VCaP (cell line): ENCODE data around the gene XXYLT1.
"Not testable (repeated sequence)": the region's sequence is repeated elsewhere in the genome, so short reads cannot be mapped to it uniquely, and the experiment has no call there.

ENCODE experiments used
- H3K27ac ChIP-seq: fragments of 450-650 bp; 2 replicates; pipeline ENCODE4 v1.5.1; 2017
- TF ChIP-seq, protein P1 (sequence below): fragments of 450-650 bp; conservative IDR thresholded peaks from 2 replicates; pipeline ENCODE4 v1.5.1; 2017; ENCODE audit warnings: mild to moderate bottlenecking, moderate library complexity

The XXYLT1 gene

GRCh38 chr3:195219351-195220230 is 51.4 kb downstream of the XXYLT1 start:
- TF ChIP-seq, protein P1, sequence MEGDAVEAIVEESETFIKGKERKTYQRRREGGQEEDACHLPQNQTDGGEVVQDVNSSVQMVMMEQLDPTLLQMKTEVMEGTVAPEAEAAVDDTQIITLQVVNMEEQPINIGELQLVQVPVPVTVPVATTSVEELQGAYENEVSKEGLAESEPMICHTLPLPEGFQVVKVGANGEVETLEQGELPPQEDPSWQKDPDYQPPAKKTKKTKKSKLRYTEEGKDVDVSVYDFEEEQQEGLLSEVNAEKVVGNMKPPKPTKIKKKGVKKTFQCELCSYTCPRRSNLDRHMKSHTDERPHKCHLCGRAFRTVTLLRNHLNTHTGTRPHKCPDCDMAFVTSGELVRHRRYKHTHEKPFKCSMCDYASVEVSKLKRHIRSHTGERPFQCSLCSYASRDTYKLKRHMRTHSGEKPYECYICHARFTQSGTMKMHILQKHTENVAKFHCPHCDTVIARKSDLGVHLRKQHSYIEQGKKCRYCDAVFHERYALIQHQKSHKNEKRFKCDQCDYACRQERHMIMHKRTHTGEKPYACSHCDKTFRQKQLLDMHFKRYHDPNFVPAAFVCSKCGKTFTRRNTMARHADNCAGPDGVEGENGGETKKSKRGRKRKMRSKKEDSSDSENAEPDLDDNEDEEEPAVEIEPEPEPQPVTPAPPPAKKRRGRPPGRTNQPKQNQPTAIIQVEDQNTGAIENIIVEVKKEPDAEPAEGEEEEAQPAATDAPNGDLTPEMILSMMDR, result no peak
- no peak overlapping the region for H3K27ac ChIP-seq

DNA sequence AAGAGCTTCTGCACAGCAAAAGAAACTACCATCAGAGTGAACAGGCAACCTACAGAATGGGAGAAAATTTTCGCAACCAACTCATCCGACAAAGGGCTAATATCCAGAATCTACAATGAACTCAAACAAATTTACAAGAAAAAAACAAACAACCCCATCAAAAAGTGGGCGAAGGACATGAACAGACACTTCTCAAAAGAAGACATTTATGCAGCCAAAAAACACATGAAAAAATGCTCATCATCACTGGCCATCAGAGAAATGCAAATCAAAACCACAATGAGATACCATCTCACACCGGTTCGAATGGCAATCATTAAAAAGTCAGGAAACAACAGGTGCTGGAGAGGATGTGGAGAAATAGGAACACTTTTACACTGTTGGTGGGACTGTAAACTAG is 52.6 kb downstream of the XXYLT1 start:
- not testable (repeated sequence) for H3K27ac ChIP-seq

GRCh38 chr3:195215576-195215975 is 55.4 kb downstream of the XXYLT1 start:
- not testable (repeated sequence) for H3K27ac ChIP-seq

DNA sequence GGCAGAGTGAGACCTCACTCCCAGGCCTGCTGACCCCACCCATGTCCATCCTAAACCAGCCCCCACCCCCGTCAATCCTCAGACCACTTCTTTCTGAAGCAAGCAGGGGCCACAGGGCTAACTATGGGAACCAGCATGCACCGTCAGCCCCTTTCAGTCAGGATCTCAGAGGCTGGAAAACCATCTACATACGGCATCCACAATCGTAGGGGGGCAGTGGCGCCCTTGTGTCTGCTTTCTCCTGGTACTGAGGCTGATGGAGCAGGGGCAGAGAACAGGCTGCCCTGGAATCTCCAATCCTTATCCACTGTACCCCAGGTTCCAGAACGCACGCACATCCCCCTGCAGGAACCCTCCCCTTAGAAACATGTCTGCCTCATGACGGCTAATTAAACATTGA is 56.6 kb downstream of the XXYLT1 start:
- TF ChIP-seq, protein P1, result no peak
- no peak overlapping the region for H3K27ac ChIP-seq

DNA sequence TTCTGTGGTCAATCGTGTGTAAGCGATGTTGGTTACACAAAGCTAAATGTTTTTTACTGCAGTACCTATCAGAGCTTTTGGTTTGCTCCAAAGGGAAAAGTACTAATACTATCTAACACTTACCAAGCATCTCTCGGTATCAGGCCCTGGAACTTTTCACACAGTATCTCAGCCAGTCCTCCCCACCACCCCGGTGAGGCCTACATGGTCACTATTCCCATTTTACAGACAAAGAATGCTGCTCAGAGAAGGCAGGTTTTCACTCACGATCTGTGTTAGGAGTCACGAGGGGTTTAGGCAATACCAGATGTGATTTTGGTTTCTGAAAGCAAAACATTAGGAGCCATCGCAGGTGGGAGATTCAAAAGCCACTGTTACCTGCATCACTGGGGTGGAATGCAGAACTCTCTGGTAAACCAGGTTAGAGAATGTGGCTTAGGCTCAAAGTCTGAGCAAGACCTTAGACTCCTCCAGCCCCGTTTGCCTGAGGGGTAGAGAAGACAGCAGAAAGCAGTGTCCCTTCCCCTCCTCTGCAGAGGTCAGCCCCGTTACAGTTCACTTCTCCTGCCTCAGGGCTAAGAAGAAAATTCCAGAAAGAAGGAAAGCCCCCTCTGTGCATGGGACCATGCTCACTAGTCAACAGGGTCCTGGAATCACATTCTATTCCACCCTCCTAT is 57.2 kb downstream of the XXYLT1 start:
- H3K27ac ChIP-seq, result no peak overlapping the region
- TF ChIP-seq, protein P1, result no peak

GRCh38 chr3:195212749-195213375 is 58.1 kb downstream of the XXYLT1 start:
- TF ChIP-seq, protein P1, result no peak
- no peak overlapping the region for H3K27ac ChIP-seq

GRCh38 chr3:195212033-195212748 is 58.8 kb downstream of the XXYLT1 start:
- no peak overlapping the region for H3K27ac ChIP-seq
- TF ChIP-seq, protein P1, result no peak
